ENCODE results near the gene GRIK1. TPM values are rescaled to one million over a fixed set of nuclear protein-coding genes. Genes with fewer than 3 reads are reported as not detected.

The GRIK1 gene
- total RNA-seq, 1 experiment from 2014 or later = not detected

GRCh38 chr21:29677326-29677725 is 262.5 kb downstream of the GRIK1 start:
- CTCF ChIA-PET = no interaction called here
- intact Hi-C loops (cut with micrococcal nuclease; ENCODE audit: unreplicated experiment) = no loop called here
- TF ChIP-seq EZH2 (IDR thresholded peaks at IDR 0.05; ENCODE audit: low read depth) (no peak), CTCF (conservative IDR thresholded peaks at IDR 0.05) (no peak)
- Histone ChIP-seq H2AFZ (no peak overlapping the region), H3K27ac (no peak overlapping the region), H3K27me3 (ENCODE audit: insufficient read depth, low read depth) (no peaks in the 10 kb centered on the region), H3K4me1 (replicated peaks; ENCODE audit: insufficient read depth) (no peaks in the 10 kb centered on the region), H3K79me2 (ENCODE audit: low read depth) (no peaks in the 10 kb centered on the region), H3K36me3 (ENCODE audit: low read depth) (no peaks in the 10 kb centered on the region), H3K4me3 (no peak overlapping the region), H3F3A (ENCODE audit: insufficient read depth, low read depth) (no peaks in the 10 kb centered on the region), H3K9me3 (ENCODE audit: insufficient read depth, low read depth) (no peaks in the 10 kb centered on the region), H4K20me1 (ENCODE audit: insufficient read depth) (no peaks in the 10 kb centered on the region), H3K9me2 (ENCODE audit: insufficient read depth) (no peaks in the 10 kb centered on the region), H3K4me2 (no peak overlapping the region)
- DNase-seq = no peak
- BruUV-seq (replicated peaks) = no TSS peak
- POLR2A ChIA-PET (ENCODE audit: unreplicated experiment) = no interaction called here

GRCh38 chr21:29676395-29676794 is 263.4 kb downstream of the GRIK1 start:
- H3K4me1 ChIP-seq (replicated peaks; ENCODE audit: insufficient read depth) = no peaks in the 10 kb centered on the region
- H3K9me3 ChIP-seq (ENCODE audit: insufficient read depth, low read depth) = no peaks in the 10 kb centered on the region
- no peak overlapping the region for H2AFZ ChIP-seq
- H3K27ac ChIP-seq = no peak overlapping the region
- no peak overlapping the region for H3K4me2 ChIP-seq
- ChIA-PET CTCF (no interaction called here), POLR2A (ENCODE audit: unreplicated experiment) (no interaction called here)
- DNase-seq = no peak
- H3K4me3 ChIP-seq = no peak overlapping the region
- TF ChIP-seq CTCF (conservative IDR thresholded peaks at IDR 0.05) = no peak
- no peak for TF ChIP-seq EZH2 (IDR thresholded peaks at IDR 0.05; ENCODE audit: low read depth)
- no peaks in the 10 kb centered on the region for H3K27me3 ChIP-seq (ENCODE audit: insufficient read depth, low read depth)
- H3K79me2 ChIP-seq (ENCODE audit: low read depth) = no peaks in the 10 kb centered on the region
- BruUV-seq (replicated peaks) = no TSS peak
- H3K36me3 ChIP-seq (ENCODE audit: low read depth) = no peaks in the 10 kb centered on the region
- no peaks in the 10 kb centered on the region for H3K9me2 ChIP-seq (ENCODE audit: insufficient read depth)
- H3F3A ChIP-seq (ENCODE audit: insufficient read depth, low read depth) = no peaks in the 10 kb centered on the region
- intact Hi-C loops (cut with micrococcal nuclease; ENCODE audit: unreplicated experiment) = no loop called here
- no peaks in the 10 kb centered on the region for H4K20me1 ChIP-seq (ENCODE audit: insufficient read depth)

- DNase-seq = no peak
- Histone ChIP-seq H3K4me3 (no peak overlapping the region), H3K79me2 (ENCODE audit: low read depth) (no peaks in the 10 kb centered on the region), H3K4me2 (no peak overlapping the region), H3F3A (ENCODE audit: insufficient read depth, low read depth) (no peaks in the 10 kb centered on the region), H2AFZ (no peak overlapping the region), H3K27ac (no peak overlapping the region), H3K27me3 (ENCODE audit: insufficient read depth, low read depth) (no peaks in the 10 kb centered on the region), H4K20me1 (ENCODE audit: insufficient read depth) (no peaks in the 10 kb centered on the region), H3K36me3 (ENCODE audit: low read depth) (no peaks in the 10 kb centered on the region), H3K9me3 (ENCODE audit: insufficient read depth, low read depth) (no peaks in the 10 kb centered on the region), H3K9me2 (ENCODE audit: insufficient read depth) (no peaks in the 10 kb centered on the region), H3K4me1 (replicated peaks; ENCODE audit: insufficient read depth) (no peaks in the 10 kb centered on the region)
- TF ChIP-seq CTCF (conservative IDR thresholded peaks at IDR 0.05) (no peak), EZH2 (IDR thresholded peaks at IDR 0.05; ENCODE audit: low read depth) (no peak)
- intact Hi-C loops (cut with micrococcal nuclease; ENCODE audit: unreplicated experiment) = no loop called here
- no TSS peak for BruUV-seq (replicated peaks)
- ChIA-PET POLR2A (ENCODE audit: unreplicated experiment) (no interaction called here), CTCF (interaction anchor here (0.5 kb wide), 1 partner anchor 579 kb away, joined by 4 read pairs; no protein-coding TSS in a partner anchor)
Observed at GRCh38 chr21:29675451-29675850, 264.3 kb downstream of the GRIK1 start.

Measured in PC-9 (cell line).